GM21576 (cell line): ENCODE data around the gene HMGCL.

Experiments used
- ATAC-seq: cut with Tn5 transposase; IDR thresholded peaks from one replicate; pipeline ENCODE4 v1.9.1; 2021; ENCODE audit warnings: mild to moderate bottlenecking, moderate library complexity; ENCODE audit not compliant: unreplicated experiment

The HMGCL gene

GRCh38 chr1:23779826-23780371 lies 45.3 kb downstream of the HMGCL start:
- no peak for ATAC-seq

DNA sequence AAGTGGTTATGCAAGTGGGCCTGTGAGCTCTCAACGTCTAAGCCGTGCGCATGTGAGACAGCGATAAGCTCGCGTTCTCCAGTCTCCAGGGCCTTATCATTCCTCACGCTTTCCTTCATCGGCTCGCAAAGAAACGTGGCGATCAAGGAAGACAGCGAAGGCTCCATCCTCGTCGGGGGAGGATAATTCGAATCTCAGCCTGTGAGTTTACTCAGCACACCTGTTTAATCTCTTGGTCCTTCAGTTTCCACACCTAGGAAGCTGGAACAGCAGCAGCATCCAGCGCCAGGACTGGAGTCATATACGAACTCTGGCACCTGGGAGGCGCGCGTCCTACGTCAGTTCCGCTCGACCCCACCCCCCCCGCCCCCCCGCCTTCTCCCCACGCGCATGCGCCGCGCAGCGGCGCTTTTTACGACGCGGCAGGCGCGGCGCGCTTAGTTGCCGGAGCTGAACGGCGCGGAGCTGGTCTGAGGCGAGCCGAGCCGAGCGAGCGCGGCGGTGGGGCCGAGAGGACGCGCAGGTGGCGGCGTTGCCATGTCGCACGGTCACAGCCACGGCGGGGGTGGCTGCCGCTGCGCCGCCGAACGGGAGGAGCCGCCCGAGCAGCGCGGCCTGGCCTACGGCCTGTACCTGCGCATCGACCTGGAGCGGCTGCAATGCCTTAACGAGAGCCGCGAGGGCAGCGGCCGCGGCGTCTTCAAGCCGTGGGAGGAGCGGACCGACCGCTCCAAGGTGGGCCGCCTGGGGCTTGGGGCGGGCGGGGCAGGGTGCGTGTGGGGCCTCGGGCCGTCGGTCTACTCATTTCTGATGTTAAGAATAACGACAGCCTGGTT lies 47.0 kb downstream of the HMGCL start, which contains the start of gene PITHD1:
Gene PITHD1 (plus strand): TSS at position 440 of the 836 bp plus-strand sequence. CDS start 98 bp downstream, at position 538.
- peak; percentile 62 for ATAC-seq

GRCh38 chr1:23776217-23776616 lies 49.0 kb downstream of the HMGCL start:
- no peak for ATAC-seq

DNA sequence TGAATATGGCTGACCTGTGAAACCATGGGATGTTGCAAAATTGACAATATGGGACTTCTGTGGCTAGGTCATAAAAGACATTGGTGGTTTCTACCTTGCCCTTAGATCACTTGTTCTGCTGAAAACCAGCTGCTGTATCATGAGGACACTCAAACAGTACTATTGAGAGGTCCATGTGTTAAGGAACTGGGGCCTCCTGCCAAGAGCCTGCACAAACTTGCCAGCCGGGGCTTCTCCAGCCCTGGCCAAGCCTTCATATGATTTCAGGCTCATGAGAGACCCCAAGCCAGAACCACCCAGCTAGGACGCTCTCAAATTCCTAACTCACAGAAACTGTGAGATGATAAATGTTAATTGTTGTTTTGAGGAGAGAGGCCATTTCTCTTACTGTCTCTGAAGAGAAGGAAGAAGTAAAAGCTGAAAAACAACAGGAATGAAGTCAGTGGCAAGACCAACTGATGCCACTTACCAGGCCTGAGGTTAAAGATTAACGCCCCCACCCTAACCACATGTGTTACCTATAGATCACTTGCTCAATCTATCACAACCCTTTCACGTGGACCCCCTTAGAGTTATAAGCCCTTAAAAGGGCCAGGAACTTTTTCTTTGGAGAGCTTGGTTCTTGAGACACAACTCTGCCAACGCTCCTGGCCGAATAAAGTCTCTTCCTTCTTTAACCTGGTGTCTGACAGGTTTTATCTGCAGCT lies 50.9 kb downstream of the HMGCL start:
- ATAC-seq: no peak

DNA sequence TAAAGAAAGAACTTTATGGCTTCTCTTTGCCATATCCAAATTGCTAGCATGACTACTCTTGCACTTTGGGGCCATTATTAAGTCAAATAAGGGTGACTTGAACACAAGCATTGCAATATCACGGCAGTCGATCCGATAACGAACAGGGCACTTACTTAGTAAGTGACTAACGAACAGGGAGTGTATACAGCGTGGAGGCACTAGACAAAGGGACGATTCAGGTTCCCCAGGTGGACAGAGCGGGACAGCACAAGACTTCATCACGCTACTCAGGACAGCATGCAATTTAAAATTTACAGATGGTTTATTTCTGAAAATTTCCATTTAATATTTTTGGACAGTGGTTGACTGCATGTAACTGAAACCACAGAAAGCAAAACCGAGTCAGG lies 52.4 kb downstream of the HMGCL start:
- ATAC-seq: no peak

GRCh38 chr1:23772049-23772853 lies 53.0 kb downstream of the HMGCL start:
- no peak for ATAC-seq

DNA sequence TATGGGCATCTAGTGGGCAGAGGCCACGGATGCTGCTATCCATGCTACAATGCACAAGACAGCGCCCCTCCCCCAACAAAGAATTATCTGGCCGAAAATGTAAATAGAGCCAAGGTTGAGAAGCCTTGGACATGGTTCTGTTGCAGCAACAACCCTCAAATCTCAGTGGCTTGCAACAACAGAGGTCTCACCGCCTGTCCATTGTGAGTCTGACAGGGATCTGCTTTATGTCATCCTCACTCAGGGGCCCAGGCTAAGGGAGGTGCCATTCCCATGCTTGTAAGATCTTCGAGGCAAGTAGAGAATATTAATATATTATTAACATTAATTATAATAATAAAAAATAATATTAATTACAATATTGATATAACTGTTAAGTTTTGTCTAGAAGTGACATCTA lies 56.5 kb downstream of the HMGCL start:
- ATAC-seq: no peak

DNA sequence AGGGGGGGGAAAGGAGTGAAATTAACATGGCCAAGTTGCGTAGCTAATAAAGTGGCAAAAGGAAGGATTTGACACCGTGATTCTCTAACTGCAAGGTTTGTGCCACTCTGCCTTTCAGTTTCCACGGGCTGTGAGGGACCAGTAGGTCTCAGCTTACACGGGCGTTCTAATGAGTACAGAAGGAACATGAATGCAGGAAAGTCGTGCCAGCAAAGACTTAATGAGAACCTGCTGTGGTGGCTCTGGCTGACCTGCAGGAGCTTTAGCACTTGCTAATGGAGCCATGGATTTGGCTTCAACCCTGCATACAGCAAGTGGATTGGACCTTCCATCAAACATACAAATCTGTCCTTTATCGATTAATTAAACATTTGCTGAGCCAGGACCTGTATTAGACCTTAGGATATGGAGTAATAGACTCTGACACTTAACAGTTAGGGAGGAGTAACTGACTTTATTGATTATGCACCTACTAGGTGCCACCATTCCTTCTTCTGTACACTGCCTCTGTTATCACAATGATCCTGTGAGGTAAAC lies 62.1 kb downstream of the HMGCL start:
- no peak for ATAC-seq

GRCh38 chr1:23759277-23759676 lies 66.0 kb downstream of the HMGCL start:
- ATAC-seq: no peak

DNA sequence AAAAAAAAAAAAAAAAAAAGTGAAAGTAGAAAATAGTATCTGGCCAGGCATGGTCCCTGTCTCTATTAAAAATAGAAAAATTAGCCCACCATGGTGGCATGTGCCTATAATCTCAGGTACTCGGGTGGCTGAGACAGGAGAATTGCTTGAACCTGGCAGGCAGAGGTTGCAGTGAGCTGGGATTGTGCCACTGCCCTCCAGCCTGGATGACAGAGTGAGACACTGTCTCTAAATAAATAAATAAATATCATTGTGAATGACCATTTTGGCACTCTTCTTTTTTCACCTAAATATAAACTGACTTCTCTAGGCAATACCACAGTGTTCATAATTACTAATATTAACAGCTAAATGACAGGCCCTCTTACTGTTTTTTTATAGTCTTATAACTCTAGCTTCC lies 67.4 kb downstream of the HMGCL start:
- no peak for ATAC-seq

DNA sequence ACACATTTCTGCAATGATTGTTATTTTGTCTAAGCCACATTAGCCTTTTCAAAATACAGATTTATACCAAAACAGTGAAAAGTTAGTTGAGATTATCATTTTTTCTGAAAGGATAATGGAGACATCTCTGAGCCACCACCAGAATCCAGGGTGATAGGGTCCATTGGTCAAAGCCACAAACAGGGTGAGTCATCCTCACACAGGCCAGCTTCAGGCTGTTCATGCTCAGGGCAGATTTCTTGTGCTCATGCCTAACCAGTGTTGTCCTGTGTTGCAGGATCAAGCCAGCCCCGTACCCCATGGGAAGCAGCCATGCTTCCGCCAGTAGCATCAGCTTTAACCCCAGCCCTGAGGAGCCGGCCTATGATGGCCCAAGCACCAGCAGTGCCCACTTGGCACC lies 68.6 kb downstream of the HMGCL start:
- no peak for ATAC-seq

DNA sequence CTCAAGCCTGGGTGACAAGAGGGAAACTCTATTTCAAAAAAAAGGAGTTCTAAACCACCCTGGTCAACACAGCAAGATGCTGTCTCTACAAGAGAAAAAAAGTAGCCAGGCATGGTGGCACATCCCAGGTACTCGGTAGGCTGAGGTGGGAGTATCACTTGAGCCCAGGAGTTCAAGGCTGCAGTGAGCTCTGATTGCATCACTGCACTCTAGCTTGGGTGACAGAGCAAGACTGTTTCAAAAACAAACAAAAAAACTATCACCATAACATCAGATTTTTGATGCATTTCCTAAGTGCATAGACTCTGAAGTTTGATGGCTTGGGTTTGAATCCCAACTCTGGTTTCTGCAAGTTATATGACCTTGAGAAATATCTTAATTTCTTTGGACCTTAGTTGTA lies 72.3 kb downstream of the HMGCL start:
- no peak for ATAC-seq
